HG03135 (cell line): ENCODE results near the gene PPP2R2B.
"Not testable (repeated sequence)": the region's sequence is repeated elsewhere in the genome, so short reads cannot be mapped to it uniquely, and the experiment has no call there.

Experiments
- ATAC-seq: cut with Tn5 transposase; IDR thresholded peaks from one replicate; pipeline ENCODE4 v1.9.1; 2021; ENCODE audit warnings: mild to moderate bottlenecking, moderate library complexity; ENCODE audit not compliant: unreplicated experiment

The PPP2R2B gene

DNA sequence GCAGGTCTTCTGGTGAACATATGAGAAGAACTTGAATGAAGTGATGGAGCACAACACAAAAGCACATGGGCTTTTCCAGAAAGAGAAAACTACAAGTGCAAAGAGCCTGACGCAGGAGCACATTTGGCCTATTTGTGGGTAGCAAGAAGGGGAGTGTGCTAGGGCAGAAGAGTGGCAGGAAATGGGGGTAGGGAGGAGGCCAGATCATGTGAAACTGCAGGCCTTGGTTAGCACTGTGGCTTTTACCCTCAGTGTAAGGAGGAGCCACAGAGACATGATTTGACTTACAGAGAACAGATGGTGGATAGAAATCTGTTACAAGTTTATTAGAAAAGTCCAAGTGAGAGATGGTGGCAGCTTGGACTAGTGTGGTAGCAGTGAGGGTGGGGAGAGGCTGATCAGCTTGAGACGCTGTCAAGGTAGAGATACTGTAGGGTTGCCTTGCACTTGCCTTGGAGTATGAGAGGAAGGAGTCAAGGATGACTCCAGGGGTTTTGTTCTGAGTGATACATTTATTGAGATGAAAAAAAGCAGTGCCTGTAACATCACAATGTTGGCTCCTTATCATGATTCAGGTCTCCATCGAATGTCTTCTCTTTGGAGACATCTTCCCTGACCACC is 126.7 kb downstream of the PPP2R2B start:
- peak; percentile 99 for ATAC-seq

DNA sequence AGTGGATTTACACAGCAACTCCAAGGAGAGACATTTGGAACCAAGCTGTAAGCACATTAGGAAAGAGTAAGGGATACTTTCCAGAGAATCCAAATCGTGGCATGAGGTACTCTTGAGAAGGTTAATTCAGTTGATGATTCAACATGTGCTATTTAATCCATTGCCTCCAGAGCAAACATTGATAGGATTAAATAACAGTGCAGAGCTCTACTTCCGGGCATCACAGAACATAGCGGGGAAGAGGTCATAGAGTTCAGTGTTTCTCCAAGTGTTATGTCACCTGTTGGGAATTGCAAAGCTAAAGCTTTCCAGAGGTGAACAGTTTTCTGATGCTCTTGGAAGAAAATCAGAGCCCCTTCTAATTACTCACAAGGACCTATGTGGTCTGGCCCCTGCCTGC is 127.5 kb downstream of the PPP2R2B start:
- ATAC-seq: no peak

DNA sequence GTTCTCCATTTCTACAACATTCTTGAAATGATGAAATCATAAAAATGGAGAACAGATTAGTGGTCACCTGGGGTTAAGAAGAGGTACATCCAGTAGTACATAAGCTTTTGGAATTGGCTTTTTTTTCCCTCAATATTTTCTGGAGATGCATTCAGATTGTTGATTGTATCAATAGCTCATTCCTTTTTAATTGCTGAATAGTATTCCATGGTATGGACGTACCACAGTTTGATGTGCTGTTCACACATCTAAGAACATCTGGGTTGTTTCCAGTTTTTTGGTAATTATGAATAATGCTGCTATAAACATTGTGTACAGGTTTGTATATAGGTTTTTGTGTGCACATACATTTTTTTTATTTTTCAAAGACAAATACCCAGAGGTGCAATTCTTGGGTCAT is 130.0 kb downstream of the PPP2R2B start:
- ATAC-seq: no peak

DNA sequence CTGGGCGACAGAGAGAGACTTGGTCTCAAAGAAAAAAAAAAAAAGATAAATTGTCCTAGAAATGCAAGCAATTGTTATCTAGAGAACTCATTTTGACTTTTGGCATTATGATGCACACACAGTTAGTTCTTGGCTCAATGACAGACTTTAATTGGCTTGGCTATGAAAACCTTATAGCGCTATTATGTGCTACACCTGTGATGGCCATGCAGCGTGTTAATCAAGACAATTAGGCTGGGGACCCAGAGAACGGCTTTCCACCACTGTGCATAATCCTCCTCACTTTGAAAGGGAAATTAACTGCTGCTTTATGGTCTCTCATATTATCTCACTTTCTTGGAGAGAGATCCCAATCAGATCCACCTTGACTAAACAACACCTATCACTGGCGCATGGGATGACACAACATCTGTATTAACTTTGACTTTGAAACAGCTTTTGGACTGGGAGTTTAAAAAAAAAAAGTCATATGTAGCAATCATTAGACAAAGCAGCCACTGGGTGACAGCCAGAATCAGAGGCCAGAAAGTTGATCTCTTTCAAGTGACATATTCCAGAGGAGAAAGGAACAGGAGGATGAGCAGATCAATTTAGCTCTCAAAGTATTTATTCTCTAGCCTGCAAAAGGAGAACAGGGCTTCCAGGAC is 132.5 kb downstream of the PPP2R2B start:
- no peak for ATAC-seq

DNA sequence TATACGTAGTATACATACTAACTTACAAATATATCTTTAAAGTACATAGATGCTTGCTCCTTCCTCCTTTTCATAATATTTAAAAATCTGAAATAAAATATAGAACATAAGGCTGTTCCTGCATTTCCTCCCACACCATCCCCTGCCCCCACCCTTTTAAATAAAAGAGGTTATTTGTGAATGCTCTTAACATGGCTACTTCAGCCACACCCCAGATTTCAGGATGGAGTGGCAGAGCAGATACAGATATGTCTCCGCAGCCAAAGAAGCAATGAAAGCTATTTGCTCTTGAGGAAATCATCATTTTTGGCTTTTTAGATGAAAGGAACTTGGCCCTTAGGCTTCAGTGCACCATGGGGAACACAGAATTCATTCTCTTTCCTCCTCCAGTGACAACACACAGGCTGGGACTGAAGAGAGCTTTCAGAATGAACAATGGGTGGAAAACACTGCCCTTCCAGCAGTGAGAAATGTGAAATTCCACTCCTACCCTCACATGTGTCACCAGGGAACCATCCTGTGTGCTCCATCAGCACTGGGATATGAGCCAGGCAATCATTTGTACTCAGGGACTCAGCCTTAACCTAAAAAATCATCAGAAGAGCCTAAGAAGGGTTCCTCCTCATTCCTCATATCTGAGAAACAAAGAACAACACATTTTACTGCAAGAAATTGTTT is 134.3 kb downstream of the PPP2R2B start:
- no peak for ATAC-seq

DNA sequence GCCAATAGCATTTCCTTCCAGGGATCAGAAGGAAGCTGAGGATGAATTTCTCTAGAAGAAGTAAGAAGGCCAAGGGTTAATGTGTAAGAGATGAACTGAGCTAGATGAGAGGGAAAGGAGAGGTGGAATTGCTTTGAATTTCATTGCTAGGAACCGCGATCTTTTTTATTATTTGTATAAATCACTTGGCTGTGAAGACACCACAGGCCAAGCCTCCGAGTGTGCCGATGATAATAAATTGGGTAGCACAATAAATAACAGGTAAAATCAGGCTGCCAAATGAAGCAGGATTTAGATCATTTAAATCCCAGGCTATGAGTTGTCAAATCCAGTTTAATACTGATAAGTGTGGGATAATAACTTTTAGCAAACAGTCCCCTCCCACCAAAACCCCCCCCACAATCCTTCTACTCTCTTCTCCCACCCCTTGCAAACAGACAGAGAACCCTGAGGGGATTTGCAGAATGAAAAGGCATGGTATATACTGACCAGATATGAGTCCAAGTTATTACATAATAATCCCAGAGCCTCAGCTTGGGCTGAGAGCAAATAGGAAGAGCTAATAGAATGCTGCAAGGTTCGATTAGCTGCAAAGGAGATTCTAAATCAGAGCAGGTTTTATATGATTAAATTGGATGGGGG is 143.5 kb downstream of the PPP2R2B start:
- ATAC-seq: no peak

DNA sequence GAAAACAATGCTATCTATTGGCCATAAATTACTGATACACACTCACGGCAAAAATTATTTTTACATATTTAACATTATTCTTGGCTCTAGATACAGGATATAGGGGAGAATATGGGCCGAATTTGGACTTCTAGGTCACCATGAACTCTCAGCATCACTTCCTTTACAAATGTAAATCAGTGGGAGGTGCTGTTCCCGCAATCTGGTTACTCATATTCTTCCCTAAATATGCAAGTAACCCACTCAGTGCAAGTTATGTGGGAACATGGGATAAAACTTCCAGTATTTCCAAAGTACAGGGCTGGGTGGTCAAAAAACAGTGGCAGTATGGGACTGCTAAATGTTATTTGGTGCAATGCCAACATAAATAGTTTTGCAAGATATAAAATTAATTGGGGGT is 145.6 kb downstream of the PPP2R2B start:
- no peak for ATAC-seq

DNA sequence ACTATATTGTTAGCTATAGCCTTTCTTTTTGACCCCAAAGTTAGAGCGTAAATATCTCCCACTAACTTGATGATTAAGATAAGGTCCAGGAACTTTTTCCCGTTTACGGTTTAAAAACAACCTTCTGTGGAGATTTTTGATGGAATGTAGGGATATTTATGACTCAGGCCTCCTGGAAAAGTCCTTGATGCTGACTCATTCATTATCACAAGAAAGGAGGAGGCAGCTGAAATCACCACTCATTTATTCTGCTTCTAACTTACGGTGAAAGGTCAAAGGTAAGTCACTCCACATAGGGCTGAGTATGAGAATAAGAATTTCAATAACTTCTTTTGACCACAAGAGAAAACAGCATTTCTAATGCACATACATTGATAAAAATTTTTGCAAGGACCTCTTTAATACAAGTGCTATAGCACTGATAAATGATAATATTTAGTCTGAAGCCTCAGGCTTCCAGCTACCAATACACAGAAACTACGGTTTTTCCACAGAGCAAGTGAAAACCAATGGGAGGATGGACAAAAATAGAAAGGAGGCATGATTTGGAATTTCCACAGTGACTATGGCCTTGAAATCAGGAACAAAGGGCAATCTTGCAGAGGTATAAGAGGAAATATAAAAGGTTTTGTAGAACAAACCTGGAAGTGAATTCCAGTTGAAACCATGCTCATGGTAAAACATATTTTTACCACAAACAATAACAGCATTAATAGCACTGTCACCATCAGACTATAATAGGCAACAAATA is 146.5 kb downstream of the PPP2R2B start:
- ATAC-seq: no peak

DNA sequence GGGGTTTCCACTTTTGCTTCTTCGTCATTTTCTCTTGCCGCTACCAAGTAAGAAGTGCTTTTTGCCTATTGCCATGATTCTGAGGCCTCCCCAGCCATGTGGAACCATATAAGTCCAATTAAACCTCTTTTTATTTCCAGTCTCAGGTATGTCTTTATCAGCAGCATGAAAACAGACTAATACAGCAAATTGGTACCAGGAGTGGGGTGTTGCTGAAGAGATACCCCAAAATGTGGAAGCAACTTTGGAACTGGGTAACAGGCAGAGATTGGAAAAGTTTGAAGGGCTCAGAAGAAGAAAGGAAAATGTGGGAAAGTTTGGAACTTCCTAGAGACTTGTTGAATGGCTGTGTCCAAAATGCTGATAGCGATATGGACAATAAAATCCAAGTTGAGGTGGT is 149.8 kb downstream of the PPP2R2B start:
- not testable (repeated sequence) for ATAC-seq

DNA sequence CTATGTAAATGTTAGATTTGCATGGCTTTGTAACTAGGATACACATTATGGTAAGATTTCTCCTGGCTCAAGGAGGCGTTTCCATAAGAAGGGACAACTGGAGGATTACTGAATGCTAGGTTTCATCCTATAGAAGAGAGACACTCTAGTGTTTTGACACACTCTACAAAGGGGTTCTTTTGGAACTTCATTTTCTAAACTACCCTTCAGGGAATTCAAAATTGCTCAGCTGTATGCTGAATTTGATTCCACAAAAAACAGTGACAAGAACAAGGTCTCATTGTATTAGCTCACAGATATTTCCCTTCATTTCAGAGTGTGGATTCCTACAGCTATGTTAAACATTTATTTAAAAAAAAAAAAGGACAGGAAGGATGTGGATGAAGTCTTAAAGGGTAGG is 151.7 kb downstream of the PPP2R2B start:
- ATAC-seq: no peak

DNA sequence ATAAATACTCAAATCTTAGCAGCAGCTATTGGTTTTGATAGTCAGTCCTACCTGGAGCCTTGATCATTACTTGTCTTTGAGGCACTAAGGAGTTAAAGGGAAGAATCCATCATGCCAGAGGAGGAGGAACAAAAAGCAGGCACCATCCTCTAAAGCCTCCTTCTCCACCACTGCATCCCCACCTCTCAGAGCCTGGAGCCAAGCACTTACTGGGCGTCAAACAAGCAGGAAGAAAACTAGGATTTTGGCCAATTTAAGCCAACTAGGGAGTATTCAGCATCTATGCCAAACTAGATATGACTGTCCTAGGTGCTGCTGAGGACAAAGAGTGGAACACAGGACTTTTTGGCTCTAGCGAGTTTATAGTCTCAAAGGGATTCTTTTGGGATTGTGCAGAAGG is 152.5 kb downstream of the PPP2R2B start:
- no peak for ATAC-seq

DNA sequence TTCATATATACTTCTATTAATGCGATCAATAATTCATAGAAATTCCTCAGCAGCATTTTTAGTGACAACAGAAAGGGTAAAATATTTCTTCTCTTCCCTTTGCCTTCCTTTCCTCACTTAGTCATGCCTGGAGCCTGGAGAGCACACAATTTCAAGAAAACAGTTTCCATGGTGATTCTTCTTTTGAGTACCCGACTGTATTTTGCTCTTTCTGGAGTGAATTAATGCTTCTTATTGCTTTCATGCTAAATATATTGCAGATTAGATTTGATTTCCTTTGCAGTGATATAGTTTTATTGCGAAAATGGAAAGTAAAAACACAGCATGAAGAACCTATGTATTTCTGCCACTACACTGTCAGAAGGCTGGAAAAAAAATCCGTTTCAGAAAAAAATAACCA is 153.5 kb downstream of the PPP2R2B start:
- ATAC-seq: no peak

DNA sequence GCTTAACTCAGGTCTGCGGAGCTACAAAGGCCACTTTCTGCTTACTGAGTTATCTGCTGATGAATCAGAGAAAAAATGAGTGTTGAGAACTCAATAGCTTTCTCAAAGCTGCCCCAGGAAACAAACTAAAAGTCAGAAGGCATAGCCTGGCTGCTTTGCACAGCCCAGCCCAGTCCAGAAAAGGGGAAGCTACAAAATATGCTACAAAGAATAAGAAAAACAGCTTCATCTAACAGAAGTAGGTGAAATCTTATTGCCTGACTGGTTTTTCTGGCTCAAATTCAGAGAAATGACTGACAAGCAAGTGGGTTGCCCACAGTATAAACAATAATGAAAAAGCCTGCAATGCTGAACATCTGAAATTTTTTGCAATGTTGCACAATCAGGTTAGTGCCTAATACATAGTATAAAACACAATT is 156.2 kb downstream of the PPP2R2B start:
- no peak for ATAC-seq

DNA sequence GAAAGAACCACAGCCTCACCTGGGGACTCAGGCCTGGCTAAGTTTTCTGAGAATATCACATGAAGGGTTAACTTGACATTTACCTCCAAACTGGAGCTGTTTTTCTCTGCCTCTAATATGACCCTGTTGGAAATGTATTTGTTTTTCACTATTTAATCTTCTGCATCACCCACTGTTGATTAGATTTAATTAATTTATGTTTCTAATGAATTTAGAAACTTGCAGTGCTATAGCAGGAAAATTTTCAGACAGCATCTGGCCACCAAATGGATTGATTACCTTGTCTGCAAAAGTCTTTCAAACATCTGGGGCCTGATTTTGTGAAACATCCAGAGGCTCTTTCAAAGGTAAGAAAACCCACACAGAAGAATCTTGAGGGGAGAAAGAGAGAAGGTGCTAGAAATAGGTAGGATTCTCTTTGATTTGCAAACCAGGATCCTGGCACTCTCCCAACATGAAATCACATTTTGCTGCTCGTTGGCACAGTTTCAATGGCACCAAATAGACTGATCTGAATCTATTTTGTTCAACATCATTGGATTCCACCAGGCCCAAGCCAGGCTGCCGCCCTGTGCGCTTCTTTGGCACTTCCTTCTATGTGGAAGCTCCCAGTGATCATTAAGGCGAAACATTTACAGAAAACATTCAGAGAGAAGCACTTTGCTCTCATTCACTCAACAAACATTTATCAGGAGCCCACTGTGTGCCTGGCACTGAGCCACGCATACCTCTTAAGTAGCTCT is 157.3 kb downstream of the PPP2R2B start:
- no peak for ATAC-seq

DNA sequence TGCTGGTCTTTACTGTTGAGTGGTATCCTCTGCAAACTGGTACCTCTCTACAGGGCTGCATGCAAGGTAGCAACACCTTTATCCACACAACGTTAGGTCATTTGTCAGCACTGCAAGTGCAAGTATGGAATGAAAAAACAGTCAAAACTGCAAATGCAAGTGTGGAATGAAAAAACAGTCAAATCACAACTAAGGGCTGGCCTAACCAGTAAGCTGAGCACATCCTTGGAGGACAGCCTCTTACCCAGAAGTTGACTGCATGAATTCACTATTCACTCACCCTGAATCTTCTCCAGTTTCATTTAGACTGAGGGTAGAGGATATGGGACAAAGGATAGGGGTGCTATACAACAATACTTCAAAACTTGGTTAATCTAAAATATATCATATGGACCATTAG is 158.4 kb downstream of the PPP2R2B start:
- no peak for ATAC-seq

DNA sequence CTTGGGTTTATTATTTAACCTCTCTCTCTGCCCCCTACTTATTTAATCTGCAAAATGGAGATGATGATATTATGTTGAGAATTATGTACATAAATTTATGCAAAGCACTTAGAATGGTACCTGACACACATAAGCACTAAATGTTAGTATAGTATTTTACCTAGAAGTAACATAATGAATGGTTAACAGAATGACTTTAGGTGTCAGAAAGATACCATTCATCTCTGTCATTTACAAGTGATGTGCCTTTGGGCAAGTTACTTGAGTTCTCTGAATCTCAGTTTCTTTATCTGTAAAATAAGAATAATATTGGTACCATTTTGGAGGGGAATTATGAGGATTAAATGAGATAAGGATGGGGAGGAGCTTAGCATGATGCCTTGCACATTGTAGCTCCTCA is 159.4 kb downstream of the PPP2R2B start:
- no peak for ATAC-seq

DNA sequence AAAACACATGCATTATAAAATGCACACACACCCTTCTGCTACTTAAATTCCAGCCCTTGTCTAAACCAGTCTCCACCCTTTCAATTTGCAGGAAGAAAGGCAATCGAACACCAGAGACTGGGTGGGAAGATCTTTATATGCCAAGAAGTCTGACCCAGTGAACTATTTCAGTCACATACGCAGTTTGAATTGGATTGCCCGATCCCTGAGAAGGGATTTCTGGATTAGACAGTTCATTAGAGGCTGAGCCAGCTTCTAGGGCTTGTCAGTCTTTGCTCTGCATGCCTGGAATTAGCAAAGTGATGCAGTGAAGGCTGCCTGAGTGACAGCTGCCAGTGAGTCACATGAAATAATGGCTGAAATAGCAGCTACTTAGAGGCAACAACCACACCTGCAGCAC is 159.9 kb downstream of the PPP2R2B start:
- no peak for ATAC-seq

DNA sequence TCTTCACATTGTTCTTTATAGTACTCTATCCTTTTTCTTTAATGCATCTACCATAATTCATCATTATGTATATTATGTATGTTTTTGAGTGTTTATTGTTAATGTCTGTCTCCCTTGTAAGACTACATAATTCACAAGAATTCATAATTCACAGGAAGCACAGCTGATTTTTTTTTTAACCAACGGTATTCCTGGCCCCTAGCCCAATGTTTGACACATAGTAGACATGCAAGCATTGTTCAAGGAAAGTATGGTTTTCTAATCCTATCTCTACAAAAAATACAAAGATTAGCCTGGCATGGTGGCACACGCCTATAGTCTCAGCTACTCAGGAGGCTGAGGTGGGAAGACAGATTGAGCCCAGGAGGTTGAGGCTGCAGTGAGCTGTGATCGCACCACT is 160.6 kb downstream of the PPP2R2B start:
- ATAC-seq: no peak

DNA sequence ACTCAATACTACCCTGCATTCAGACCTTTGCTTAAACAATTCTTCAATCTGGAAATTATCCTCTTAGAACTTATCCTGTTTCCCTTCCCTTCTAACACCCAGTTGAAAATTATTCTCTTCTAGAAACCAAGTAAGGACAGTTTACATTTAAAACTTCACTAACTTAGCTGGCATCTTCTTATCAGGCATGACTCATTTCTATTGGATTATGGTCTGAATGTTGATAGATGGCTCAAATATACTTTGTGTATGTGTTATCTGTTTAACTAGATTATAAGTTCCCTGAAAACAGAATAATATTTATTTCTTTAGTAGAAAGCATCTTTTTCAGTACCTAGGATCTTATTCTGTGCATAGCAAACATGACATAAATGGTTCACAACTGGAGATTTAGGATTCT is 161.9 kb downstream of the PPP2R2B start:
- no peak for ATAC-seq

DNA sequence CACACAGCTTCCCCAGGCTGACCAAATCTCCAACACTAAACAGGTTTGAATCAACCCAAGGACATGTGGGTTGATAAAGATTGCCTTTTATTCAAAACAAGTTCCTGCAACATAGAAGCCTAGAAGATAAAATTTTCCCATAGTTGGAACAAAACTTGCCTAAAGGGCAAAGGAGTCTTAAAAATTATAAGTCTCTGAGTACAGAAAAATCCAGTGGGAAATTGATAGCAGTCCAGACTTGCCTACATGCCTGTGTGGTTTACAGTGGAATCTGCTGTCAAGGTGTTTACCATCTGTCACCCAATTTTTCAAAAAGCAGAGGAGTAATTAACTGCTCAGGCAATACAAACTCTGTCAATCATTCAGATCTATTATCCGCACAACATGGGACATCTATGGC is 168.2 kb downstream of the PPP2R2B start:
- ATAC-seq: no peak

DNA sequence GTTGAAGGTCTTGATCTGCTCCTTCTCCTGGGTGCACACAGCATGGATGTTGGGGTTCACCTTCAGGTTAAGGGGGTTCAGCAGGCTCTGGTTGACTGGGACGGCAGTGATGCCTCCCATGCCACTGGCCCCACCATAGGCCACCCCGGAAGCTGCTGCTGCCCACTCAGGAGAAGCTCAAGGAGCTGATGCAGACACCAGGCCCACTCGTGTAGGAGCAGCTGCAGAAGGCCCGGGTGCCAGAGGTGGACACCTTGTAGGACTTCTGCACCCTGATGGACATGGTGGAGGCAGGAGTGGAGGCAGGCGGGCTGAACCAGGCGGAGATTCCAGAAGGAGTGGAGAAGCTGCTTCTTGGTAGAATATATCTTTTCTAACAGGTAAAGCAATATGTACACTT is 171.2 kb downstream of the PPP2R2B start:
- ATAC-seq: no peak
